Keratinocyte (primary cell): ENCODE results near the gene GSTM1. TPM values are rescaled to one million over a fixed set of nuclear protein-coding genes. Genes with fewer than 3 reads are reported as not detected.

ENCODE experiments used
- DNase-seq: peaks from one replicate; pipeline ENCODE4 v3.0.0-alpha.2; 2011; ENCODE audit warnings: low read depth, missing footprints, low spot score
- FAIRE-seq: peaks from 2 replicates; lab custom pipeline; 2011; peaks lifted over from hg19 to GRCh38; lab: Jason Lieb, UNC
- H2AFZ ChIP-seq: 2 replicates; pipeline ENCODE4 v1.6.0; 2012; ENCODE audit warnings: low read length, control low read depth, inconsistent platforms; ENCODE audit not compliant: control insufficient read depth
- H3K27ac ChIP-seq: 2 replicates; pipeline ENCODE4 v1.5.1; 2011; ENCODE audit warnings: low read length; ENCODE audit not compliant: control insufficient read depth, insufficient read depth
- H3K27me3 ChIP-seq: 3 replicates; pipeline ENCODE4 v1.6.0; 2011; ENCODE audit warnings: low read length; ENCODE audit not compliant: control insufficient read depth, insufficient read depth; ENCODE audit errors: extremely low read depth
- H3K36me3 ChIP-seq, 2 experiments: 2 replicates in 1 of 2; 3 replicates in 1 of 2; pipeline ENCODE4 v1.5.1; 2011; ENCODE audit warnings: low read length in 2 of 2, mild to moderate bottlenecking in 1 of 2; ENCODE audit not compliant: control insufficient read depth in 2 of 2, insufficient read depth in 2 of 2; ENCODE audit errors: extremely low read depth in 1 of 2
- H3K4me1 ChIP-seq: 3 replicates; pipeline ENCODE4 v1.5.1; 2011; ENCODE audit warnings: low read length; ENCODE audit not compliant: control insufficient read depth, insufficient read depth; ENCODE audit errors: extremely low read depth
- H3K4me2 ChIP-seq: 3 replicates; pipeline ENCODE4 v1.6.0; 2011; ENCODE audit warnings: low read depth, low read length; ENCODE audit not compliant: control insufficient read depth, insufficient read depth; ENCODE audit errors: extremely low read depth
- H3K4me3 ChIP-seq, 3 experiments: fragments of 200-600 bp in 1 of 3; sonication (generic) in 1 of 3; 2 replicates in 2 of 3; 3 replicates in 1 of 3; pipeline ENCODE4 v1.5.1; 2011 to 2016; ENCODE audit warnings: low read length in 3 of 3, mild to moderate bottlenecking in 3 of 3, control low read depth in 2 of 3, inconsistent platforms in 1 of 3, low read depth in 1 of 3, mixed read lengths in 1 of 3, mixed run types in 1 of 3, moderate library complexity in 1 of 3; ENCODE audit not compliant: control insufficient read depth in 2 of 3, insufficient read depth in 2 of 3; ENCODE audit errors: extremely low read depth in 1 of 3
- H3K79me2 ChIP-seq: 2 replicates; pipeline ENCODE4 v1.6.0; 2012; ENCODE audit warnings: low read length; ENCODE audit not compliant: control insufficient read depth, insufficient read depth
- H3K9ac ChIP-seq: 3 replicates; pipeline ENCODE4 v1.6.0; 2011; ENCODE audit warnings: low read length; ENCODE audit not compliant: control insufficient read depth, insufficient read depth; ENCODE audit errors: extremely low read depth
- H3K9me1 ChIP-seq: 3 replicates; pipeline ENCODE4 v1.6.0; 2011; ENCODE audit warnings: low read length; ENCODE audit not compliant: control insufficient read depth, insufficient read depth; ENCODE audit errors: extremely low read depth
- H3K9me3 ChIP-seq: 2 replicates; pipeline ENCODE4 v1.5.1; 2012; ENCODE audit warnings: low read depth, low read length; ENCODE audit not compliant: control insufficient read depth
- H4K20me1 ChIP-seq: 3 replicates; pipeline ENCODE4 v1.6.0; 2011; ENCODE audit warnings: low read length; ENCODE audit not compliant: control insufficient read depth, insufficient read depth; ENCODE audit errors: extremely low read depth
- CTCF ChIP-seq, 3 experiments: IDR thresholded peaks in 1 of 3; conservative IDR thresholded peaks in 1 of 3; optimal IDR thresholded peaks in 1 of 3; 2 replicates in 2 of 3; 3 replicates in 1 of 3; pipeline versions ENCODE3 to v1.5.1; 2011; ENCODE audit warnings: low read length in 3 of 3, mild to moderate bottlenecking in 3 of 3, moderate library complexity in 2 of 3, control low read depth in 1 of 3, inconsistent platforms in 1 of 3; ENCODE audit not compliant: insufficient read depth in 2 of 3; ENCODE audit errors: extremely low read depth in 1 of 3
- EZH2 ChIP-seq: IDR thresholded peaks from one replicate; pipeline ENCODE4 v1.6.1; 2012; ENCODE audit warnings: inconsistent platforms, mild to moderate bottlenecking, low read length, moderate library complexity
- dilution Hi-C: fragments of 300-500 bp; cut with MboI; formaldehyde crosslinking; loops from one replicate; pipeline ENCODE4 v1.7.0; 2020; ENCODE audit warnings: low sequenced_read_pairs; ENCODE audit not compliant: extremely low pct_ligation_motif_present
- polyA plus RNA-seq, 5 experiments: library from polyadenylated mRNA; depleted of rRNA in 3 of 5; stranded (reverse) in 3 of 5; stranded (forward) in 1 of 5; unstranded in 1 of 5; fragments of >200 nt; gene quantifications; 1 replicate in 1 of 5; 2 replicates in 3 of 5; 3 replicates in 1 of 5; pipeline versions ENCODE4 v1.2.1 to v1.2.3, GENCODE V29; 2011 to 2012; ENCODE audit warnings: missing spikeins in 2 of 5, low read depth in 1 of 5, low replicate concordance in 1 of 5

GSTM1 gene
- polyA plus RNA-seq, 1 donor (not counting 4 experiments of a cell fraction or from before 2014, with no cell fraction given): 13.5 TPM

DNA sequence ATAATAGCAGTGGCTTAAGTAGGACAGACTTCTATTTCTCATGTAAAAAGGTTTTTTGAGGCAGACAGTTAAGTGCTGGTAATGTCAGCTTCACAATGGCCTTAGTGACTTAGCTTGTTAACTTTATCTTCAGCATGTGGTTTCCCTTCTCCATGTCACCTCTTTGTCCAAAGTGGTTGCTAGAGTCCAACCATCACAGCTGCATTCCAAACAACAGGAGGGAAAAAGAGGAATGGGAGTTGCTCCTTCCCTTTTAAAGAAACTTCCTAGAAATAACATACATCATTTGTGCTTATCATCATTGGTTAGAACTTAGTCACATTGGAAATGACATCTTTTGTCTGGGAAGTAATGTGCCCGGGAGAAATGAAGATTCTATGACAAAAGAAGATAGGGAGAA, 34.4 kb downstream of the GSTM1 start:
- Histone ChIP-seq H3K4me3 (no peak overlapping the region), H2AFZ (no peak overlapping the region), H3K4me2 (no peak overlapping the region), H3K9ac (no peak overlapping the region), H3K79me2 (no peaks in the 10 kb centered on the region), H4K20me1 (no peaks in the 10 kb centered on the region), H3K9me1 (no peaks in the 10 kb centered on the region), H3K27ac (no peak overlapping the region), H3K36me3 (no peaks in the 10 kb centered on the region), H3K27me3 (no peaks in the 10 kb centered on the region), H3K4me1 (peaks cover 29% of the 10 kb centered on the region), H3K9me3 (no peaks in the 10 kb centered on the region)
- dilution Hi-C loops: no loop called here
- DNase-seq (no peak), FAIRE-seq (no peak)
- no peak for TF ChIP-seq EZH2
- no peak for TF ChIP-seq CTCF (optimal IDR thresholded peaks at IDR 0.05 in 1 of 3, IDR thresholded peaks at IDR 0.05 in 1 of 3, conservative IDR thresholded peaks at IDR 0.05 in 1 of 3; ENCODE audit: extremely low read depth in 1 of 3, insufficient read depth in 2 of 3, low read length in 3 of 3)

GRCh38 chr1:109722908-109723691, 35.5 kb downstream of the GSTM1 start:
- Histone ChIP-seq H3K27ac (no peak overlapping the region), H2AFZ (no peak overlapping the region), H3K36me3 (no peaks in the 10 kb centered on the region), H3K9me3 (no peaks in the 10 kb centered on the region), H3K79me2 (no peaks in the 10 kb centered on the region), H4K20me1 (no peaks in the 10 kb centered on the region), H3K9ac (no peak overlapping the region), H3K4me3 (no peak overlapping the region), H3K27me3 (no peaks in the 10 kb centered on the region), H3K4me1 (peaks cover 18% of the 10 kb centered on the region), H3K9me1 (no peaks in the 10 kb centered on the region), H3K4me2 (no peak overlapping the region)
- TF ChIP-seq EZH2: no peak
- no peak for TF ChIP-seq CTCF (optimal IDR thresholded peaks at IDR 0.05 in 1 of 3, IDR thresholded peaks at IDR 0.05 in 1 of 3, conservative IDR thresholded peaks at IDR 0.05 in 1 of 3; ENCODE audit: extremely low read depth in 1 of 3, insufficient read depth in 2 of 3, low read length in 3 of 3)
- FAIRE-seq (no peak), DNase-seq (no peak)
- dilution Hi-C loops: no loop called here
